Hindlimb muscle (tissue), 1 donor: ENCODE results near the gene TAF1B. TPM values are rescaled to one million over a fixed set of nuclear protein-coding genes. Genes with fewer than 3 reads are reported as not detected.
A peak's percentile ranks its signal among the peaks of the same experiment; 100 is the strongest.

Experiments
- DNase-seq: peaks from one replicate; pipeline ENCODE4 v3.0.0-alpha.2; 2013
- polyA plus RNA-seq: library from polyadenylated mRNA; unstranded; fragments of 120-200 nt; gene quantifications from one replicate; pipeline ENCODE4 v1.2.1, GENCODE V29; 2013; ENCODE audit not compliant: insufficient read length

Gene TAF1B
- polyA plus RNA-seq, 1 donor: 11.4 TPM

DNA sequence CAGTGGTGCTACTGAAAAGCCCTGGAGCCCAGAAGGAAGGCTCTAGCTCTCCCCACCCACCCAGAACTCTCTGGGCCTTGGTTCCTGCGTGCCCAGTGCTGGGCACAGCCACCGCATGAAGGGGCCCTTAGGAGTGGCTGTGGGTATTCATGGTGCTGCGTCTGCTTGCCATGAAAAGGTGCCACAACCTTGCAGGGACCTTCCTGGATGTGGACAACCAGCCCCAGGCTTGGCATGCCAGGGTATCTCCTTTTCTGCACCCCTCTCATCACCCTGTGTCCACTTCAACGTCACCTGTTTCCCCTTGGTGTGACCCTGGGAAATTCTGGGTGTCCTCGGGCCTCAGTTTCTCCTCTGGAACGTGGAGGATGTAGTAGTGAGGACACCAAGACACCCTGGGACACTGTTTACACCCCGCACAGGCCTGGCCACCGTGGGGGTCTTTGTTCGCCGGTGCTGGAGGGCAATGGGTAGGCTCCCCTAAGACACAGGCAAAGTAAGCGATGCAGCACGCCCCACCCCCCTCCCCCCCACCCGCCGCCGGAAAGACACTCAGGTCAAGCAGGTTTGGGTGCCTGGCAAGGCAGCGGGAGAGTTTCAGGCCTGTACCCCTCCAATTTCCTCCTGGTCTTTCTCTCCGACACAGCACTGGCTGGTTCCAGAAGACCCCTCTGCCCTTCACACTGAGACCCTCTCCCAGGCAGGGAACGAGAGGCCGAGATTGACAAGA lies 34.8 kb upstream of the TAF1B start:
- DNase-seq: no peak

DNA sequence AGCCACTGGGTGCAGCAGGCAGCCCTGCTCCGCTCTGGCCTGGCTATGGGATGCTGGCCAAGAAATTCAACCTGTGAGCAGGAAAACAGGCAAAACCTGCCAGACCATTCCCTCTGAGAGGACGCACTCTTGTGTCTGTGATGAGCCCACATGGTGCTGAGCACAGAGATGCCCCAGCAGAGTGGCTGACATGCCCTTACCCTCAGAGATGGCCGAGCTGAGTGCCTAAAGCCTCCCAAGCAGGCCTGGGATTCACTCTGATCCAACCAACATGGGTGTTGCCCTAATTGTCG lies 34.3 kb upstream of the TAF1B start:
- no peak for DNase-seq

DNA sequence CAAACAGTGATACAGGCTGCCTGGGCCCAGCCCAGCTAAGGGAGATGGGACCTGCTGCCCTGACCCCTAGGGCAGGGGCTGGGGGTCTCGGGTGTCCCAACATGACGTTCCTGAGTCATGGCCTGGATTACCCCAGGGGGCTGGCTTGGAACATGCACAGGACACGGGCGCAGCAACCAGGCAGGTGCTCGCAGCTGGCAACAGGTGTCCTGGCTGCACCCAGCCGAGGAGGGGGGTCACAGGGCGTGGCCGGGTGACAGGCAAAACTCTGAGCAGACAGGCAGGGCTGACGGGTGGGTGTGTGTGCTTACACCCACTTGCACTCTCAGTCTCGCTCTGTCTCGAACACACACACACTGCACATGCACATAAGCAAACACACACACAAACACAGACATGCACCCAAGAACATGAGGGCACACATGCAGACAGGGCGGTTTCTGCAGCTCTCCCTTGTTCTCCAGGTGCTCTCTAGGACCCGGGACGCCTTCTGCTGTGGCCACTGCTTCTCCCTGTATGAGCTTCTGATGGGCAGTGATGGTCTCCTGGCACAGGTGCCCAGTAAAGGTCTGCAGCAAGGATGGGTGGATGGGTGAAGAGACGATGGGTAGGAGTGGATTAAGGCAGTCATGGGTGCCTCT lies 33.7 kb upstream of the TAF1B start:
- DNase-seq: no peak

DNA sequence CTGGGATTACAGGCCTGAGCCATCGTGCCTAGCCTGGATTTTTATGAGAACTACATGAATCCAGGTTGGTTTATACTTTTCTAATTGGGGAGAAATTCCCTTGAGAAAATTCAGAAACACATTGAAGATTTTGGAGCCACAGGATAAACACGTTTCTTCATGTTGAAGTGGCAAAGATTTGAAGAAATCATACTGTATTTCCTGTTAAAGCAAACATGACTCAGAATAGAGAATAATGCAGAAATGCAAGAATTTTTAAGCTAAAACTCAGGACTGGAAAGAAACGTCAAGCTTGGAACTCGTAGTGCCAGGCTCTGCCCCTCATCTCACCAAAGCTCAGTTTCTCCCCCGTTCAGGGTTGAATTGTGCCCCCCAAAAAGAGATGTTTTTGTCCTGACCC lies 32.1 kb upstream of the TAF1B start:
- DNase-seq: no peak

- no peak for DNase-seq
These were observed 31.4 kb upstream of the TAF1B start for GRCh38 chr2:9811679-9812511.

DNA sequence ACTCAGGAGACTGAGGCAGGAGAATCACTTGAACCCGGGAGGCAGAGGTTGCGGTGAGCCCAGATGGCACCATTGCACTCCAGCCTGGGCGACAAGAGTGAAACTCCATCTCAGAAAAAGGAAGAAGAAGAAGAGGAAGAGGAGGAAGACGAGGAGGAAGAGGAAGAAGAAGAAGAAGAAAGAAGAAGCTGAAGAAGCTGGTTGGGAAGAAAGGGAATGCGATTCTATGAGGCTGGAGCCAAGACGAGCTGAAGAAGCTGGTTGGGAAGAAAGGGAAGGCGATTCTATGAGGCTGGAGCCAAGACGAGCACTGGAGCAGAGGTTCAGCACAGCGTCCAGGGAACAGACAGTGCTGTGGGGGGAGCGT lies 30.3 kb upstream of the TAF1B start:
- no peak for DNase-seq

DNA sequence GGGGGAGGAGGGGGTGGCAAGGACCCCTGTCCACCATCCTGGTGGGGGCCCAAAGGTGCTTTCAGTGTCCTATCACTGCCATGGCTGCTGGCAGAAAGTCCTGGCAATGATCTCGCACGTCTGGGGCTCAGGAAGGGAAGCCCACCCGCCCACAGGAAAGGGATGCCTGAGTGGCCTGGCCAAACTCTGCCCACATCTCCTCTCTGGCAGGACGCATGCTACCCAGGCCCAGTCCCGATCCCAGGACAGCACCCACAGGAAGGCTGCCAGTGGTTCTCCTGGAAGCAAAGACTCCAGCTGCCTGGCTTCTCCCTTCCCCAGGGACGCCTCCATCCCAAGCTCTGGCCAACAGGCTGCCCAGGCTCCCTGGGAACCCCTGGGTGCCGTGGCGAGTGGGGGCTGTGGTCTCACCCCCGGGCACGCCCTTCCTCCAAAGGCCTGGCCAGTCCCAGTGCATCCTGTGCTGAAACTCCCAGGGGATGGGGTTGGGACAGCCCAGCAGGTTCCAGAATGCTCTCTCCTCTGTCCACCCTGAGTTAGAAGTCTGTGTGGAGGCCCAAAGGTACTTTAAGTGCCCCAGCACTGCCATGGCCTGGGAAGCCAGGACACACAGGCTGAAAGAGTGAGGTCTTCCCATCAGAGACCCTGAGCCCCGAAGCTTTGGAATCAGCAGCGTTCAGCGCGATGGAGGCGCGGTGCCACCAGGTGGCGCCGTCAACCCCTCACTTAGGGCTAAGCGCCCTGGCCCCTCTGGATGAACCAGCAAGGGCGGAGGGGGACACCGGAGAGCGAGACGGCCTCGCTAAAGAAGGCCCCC lies 29.8 kb upstream of the TAF1B start:
- DNase-seq: peak; percentile 78

- no peak for DNase-seq
These were observed 29.0 kb upstream of the TAF1B start for GRCh38 chr2:9814129-9814868.

- DNase-seq: no peak
These were observed 28.2 kb upstream of the TAF1B start for GRCh38 chr2:9815076-9815475.

DNA sequence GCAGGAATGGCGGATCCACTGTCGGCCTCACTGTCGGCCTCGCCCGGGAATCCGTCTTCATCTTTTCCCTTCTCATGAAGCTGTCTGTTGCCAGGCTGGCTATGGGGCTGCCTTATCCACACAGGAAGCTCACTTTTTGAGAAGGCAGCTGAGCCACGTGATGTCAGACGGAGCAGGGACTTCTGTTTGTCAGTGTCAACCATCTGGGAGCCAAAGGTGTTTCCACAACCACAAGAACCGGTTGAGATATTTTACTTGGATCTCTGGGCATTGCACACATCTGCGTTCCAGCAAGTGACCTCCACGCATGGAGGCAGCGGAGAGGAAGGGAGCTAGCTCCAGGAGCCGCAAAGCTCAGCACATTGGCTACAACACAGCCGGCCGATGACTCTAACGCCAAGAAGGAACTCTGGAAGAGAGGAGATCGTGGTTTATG lies 27.4 kb upstream of the TAF1B start:
- no peak for DNase-seq

DNA sequence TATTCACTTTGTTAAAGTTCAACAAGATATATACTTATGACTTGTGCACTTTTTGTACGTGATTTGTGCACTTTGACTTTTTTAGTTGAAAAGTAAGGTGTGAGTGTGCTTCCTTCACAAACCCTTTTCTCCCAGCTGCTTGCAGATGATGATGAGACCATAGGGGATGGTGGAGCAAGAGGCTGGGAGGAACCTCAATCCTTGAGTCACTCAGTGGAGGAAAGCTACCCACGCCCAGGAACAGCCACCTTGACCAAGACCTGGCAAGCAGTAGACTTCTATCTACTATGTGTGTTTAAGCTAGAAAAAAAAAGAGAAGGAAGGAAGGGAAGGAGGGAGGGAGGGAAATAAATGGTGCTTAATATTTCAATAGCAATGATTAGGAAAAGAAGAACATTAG lies 25.2 kb upstream of the TAF1B start:
- no peak for DNase-seq

DNA sequence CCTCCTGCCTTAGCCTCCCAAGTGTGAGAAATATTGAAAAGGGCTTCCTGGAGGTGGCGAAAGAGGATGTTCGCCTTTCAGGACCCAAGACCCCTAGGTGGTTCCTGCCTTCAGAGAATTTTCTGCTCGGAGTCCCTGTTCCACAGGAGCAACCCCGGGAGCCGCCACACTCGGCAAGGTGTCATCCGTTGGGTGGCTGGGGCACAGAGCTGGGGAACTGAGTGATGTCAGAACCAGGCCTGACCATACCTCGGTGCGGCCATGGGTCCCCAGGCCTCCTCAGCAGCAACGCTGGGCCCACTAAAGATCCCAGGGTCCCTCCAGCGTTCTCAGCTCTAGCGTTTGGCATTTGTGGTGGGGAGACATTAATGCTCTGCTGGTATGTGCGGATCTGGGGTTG lies 23.7 kb upstream of the TAF1B start:
- DNase-seq: no peak

- no peak for DNase-seq
These were observed 23.0 kb upstream of the TAF1B start for GRCh38 chr2:9820020-9820973.

GRCh38 chr2:9821805-9822445 lies 21.3 kb upstream of the TAF1B start:
- no peak for DNase-seq

- no peak for DNase-seq
These were observed 18.8 kb upstream of the TAF1B start for GRCh38 chr2:9824441-9824840.

DNA sequence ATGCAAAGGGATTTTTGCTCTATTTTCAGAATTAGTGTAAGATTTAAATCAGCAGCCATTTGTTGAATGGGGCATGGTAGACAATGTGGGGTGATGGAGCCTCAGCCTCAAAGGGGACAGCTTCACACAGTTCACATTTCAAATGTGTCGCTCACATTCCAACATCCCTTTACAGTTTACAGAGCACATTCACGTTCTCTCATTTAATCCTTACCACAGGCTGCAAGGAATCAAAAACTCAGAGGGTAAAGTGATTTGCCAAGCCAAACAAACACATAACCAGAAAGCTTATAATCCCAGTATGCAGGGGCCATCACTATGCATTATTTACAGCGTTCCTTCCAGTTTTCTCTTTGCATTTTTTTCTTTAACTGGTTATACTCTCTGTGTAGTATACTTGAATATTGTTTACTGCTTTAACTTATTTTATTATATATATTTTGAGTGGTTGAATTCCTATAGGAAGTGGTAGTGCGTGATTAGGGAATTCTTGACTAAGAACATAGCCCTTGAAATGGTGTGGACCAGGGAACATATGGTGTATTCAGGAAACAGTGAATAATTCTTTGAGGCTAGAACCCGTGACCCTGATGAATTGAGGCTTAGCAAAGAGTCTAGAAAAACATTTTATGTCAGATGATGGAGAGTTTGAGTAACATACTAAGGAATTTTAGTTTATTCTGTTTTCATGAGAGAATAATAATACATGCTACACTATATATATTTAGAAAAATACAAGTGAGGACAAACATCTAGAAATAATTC lies 18.1 kb upstream of the TAF1B start:
- DNase-seq: no peak

GRCh38 chr2:9826208-9826607 lies 17.1 kb upstream of the TAF1B start:
- no peak for DNase-seq

- DNase-seq: no peak
These were observed 12.4 kb upstream of the TAF1B start for GRCh38 chr2:9830685-9831410.

GRCh38 chr2:9831670-9832069 lies 11.6 kb upstream of the TAF1B start:
- DNase-seq: no peak
